K562 (cell line): ENCODE measurements around the gene RAB25. TPM values are rescaled to one million over a fixed set of nuclear protein-coding genes. Genes with fewer than 3 reads are reported as not detected.
"Not testable (repeated sequence)": the region's sequence is repeated elsewhere in the genome, so short reads cannot be mapped to it uniquely, and the experiment has no call there.

Experiments
- ATAC-seq: fragments of 200-7000 bp; cut with Tn5 transposase; 3 replicates; pipeline ENCODE4 v1.9.1; 2020; ENCODE audit warnings: moderate library complexity
- BruUV-seq: library from RNA; stranded (reverse); fragments of 400-500 nt; replicated peaks from 2 replicates; lab custom pipeline; 2021; lab: Mats Ljungman, UMichigan
- CTCF ChIA-PET: fragments of 300-600 bp; formaldehyde crosslinking; extraction: SDS; loops from one replicate; lab custom pipeline; 2021; ENCODE audit warnings: low intra/inter-chr PET ratio; lab: Yijun Ruan, JAX
- POLR2A ChIA-PET: fragments of 300-600, 350-650 bp; sonication (Branson Sonifier 250); formaldehyde crosslinking; extraction: SDS; loops from one replicate; lab custom pipeline; 2021; ENCODE audit warnings: antibody characterized with exemption, inconsistent platforms; lab: Yijun Ruan, JAX
- DNase-seq, 4 experiments: peaks; one replicate each; pipeline versions ENCODE4 v3.0.0 to v3.0.0-alpha.2; 2011 to 2018; ENCODE audit warnings: low spot score in 3 of 4, mixed read lengths in 3 of 4; ENCODE audit errors: extremely low read depth in 1 of 4
- FAIRE-seq: peaks from 2 replicates; lab custom pipeline; 2011; peaks lifted over from hg19 to GRCh38; lab: Jason Lieb, UNC
- H2AFZ ChIP-seq: 2 replicates; pipeline ENCODE4 v1.6.0; 2011; ENCODE audit warnings: low read depth, low read length, control low read depth, inconsistent platforms
- H3K27ac ChIP-seq: fragments of 200-600 bp; 3 replicates; pipeline ENCODE4 v1.8.0; 2011; ENCODE audit warnings: low read depth, mild to moderate bottlenecking, control low read depth, inconsistent platforms, low read length, moderate library complexity, mixed read lengths; ENCODE audit errors: extremely low read depth
- H3K27me3 ChIP-seq, 2 experiments: fragments of 300-600 bp in 1 of 2; 2 replicates in 1 of 2; 3 replicates in 1 of 2; pipeline versions ENCODE4 v1.6.0 to v1.8.0; 2011; ENCODE audit warnings: inconsistent platforms in 2 of 2, low read length in 2 of 2, mild to moderate bottlenecking in 1 of 2, mixed read lengths in 1 of 2, moderate library complexity in 1 of 2; ENCODE audit not compliant: control insufficient read depth in 2 of 2, insufficient read depth in 2 of 2
- H3K36me3 ChIP-seq: fragments of 300-600 bp; 3 replicates; pipeline ENCODE4 v1.8.0; 2011; ENCODE audit warnings: mild to moderate bottlenecking, low read length, inconsistent platforms; ENCODE audit not compliant: control insufficient read depth, insufficient read depth
- H3K4me1 ChIP-seq, 2 experiments: fragments of 200-600 bp in 1 of 2; replicated peaks in 1 of 2; 2 replicates in 1 of 2; 3 replicates in 1 of 2; pipeline versions ENCODE4 v1.5.1 to v1.8.0; 2011; ENCODE audit warnings: inconsistent platforms in 2 of 2, low read length in 2 of 2, mild to moderate bottlenecking in 1 of 2, mixed read lengths in 1 of 2, moderate library complexity in 1 of 2; ENCODE audit not compliant: control insufficient read depth in 2 of 2, insufficient read depth in 2 of 2
- H3K4me2 ChIP-seq: 2 replicates; pipeline ENCODE4 v1.6.1; 2011; ENCODE audit warnings: low read length, control low read depth, inconsistent platforms, mixed read lengths; ENCODE audit not compliant: insufficient read depth
- H3K4me3 ChIP-seq: fragments of 200-600 bp; sonication (generic), shearing (Covaris generic); 2 replicates; pipeline ENCODE4 v1.5.1; 2016; ENCODE audit warnings: control low read depth, inconsistent platforms
- H3K79me2 ChIP-seq: fragments of 200-600 bp; 3 replicates; pipeline ENCODE4 v1.8.0; 2011; ENCODE audit warnings: low read length, inconsistent platforms; ENCODE audit not compliant: control insufficient read depth, insufficient read depth
- H3K9ac ChIP-seq, 2 experiments: 2 replicates each; pipeline versions ENCODE4 v1.6.0 to v1.6.1; 2011; ENCODE audit warnings: low read depth in 2 of 2, low read length in 2 of 2, control low read depth in 1 of 2, inconsistent platforms in 1 of 2, mild to moderate bottlenecking in 1 of 2, mixed read lengths in 1 of 2; ENCODE audit not compliant: insufficient read depth in 1 of 2
- H3K9me1 ChIP-seq: one replicate; pipeline ENCODE4 v1.6.0; 2011; ENCODE audit warnings: inconsistent platforms, mild to moderate bottlenecking, low read length, moderate library complexity; ENCODE audit not compliant: control insufficient read depth, insufficient read depth
- H3K9me3 ChIP-seq: replicated peaks from 2 replicates; pipeline ENCODE4 v1.5.1; 2011; ENCODE audit warnings: low read depth, low read length, inconsistent platforms; ENCODE audit not compliant: control insufficient read depth, insufficient read depth
- H4K20me1 ChIP-seq: replicated peaks from 2 replicates; pipeline ENCODE4 v1.6.1; 2011; ENCODE audit warnings: low read length, inconsistent platforms, mixed read lengths; ENCODE audit not compliant: control insufficient read depth, insufficient read depth
- KDM2B ChIP-seq: fragments of 250-450 bp; sonication (Bioruptor Pico); IDR thresholded peaks from 2 replicates; pipeline ENCODE4 v1.8.0; 2021; ENCODE audit warnings: mild to moderate bottlenecking, moderate library complexity
- ZNF121 ChIP-seq: sonication (generic); formaldehyde crosslinking; conservative IDR thresholded peaks from 2 replicates; pipeline ENCODE4 v1.8.0; 2022; ENCODE audit warnings: missing genetic modification reagents
- WGBS: fragments of 100-300 bp; shearing (Covaris generic); methylation state at CpG from one replicate; pipeline ENCODE4 v1.1.6; 2016; ENCODE audit warnings: low coverage, mixed read lengths; ENCODE audit not compliant: insufficient coverage; ENCODE audit errors: missing lambda C conversion rate; 5-methylcytosine and 5-hydroxymethylcytosine counted together
- in situ Hi-C: fragments of 300-500 bp; cut with MboI; formaldehyde crosslinking; loops from 4 replicates; pipeline ENCODE4 v1.15.0; 2018; ENCODE audit warnings: inconsistent platforms, mixed read lengths
- intact Hi-C: fragments of 100-400 bp; cut with micrococcal nuclease; formaldehyde crosslinking; loops from 2 replicates; pipeline ENCODE4 v1.14.2; 2022
- polyA plus RNA-seq, 8 experiments: library from polyadenylated mRNA; depleted of rRNA in 4 of 8; stranded (reverse) in 5 of 8; unstranded in 3 of 8; fragments of >200 nt; fragmentation: Nextera tagmentation in 2 of 8; fragmentation: Illumina TruSeq in 1 of 8; extraction: Ambion mirVana in 2 of 8; extraction: Trizol in 1 of 8; gene quantifications; 2 replicates each; pipeline versions ENCODE4 v1.2.1 to v1.2.3, GENCODE V29; 2011 to 2014; ENCODE audit warnings: inconsistent platforms in 1 of 8, missing spikeins in 1 of 8
- total RNA-seq, 7 experiments: library from RNA; depleted of rRNA in 6 of 7; stranded (reverse); fragments of >200 nt in 6 of 7; fragmentation: Illumina TruSeq in 2 of 7; extraction: Trizol in 2 of 7; gene quantifications; 2 replicates each; pipeline versions ENCODE4 v1.2.1 to v1.2.3, GENCODE V29; 2011 to 2021; ENCODE audit warnings: low replicate concordance in 1 of 7
- TF ChIP-seq, protein P1 (sequence below): sonication (generic); formaldehyde crosslinking; IDR thresholded peaks from 2 replicates; pipeline ENCODE4 v1.9.0; 2022; ENCODE audit warnings: mild to moderate bottlenecking, missing genetic modification reagents
- TF ChIP-seq, protein P2 (sequence below): fragments of 450-650 bp; formaldehyde crosslinking; IDR thresholded peaks from 2 replicates; pipeline ENCODE4 v1.4.0; 2020; ENCODE audit warnings: mild to moderate bottlenecking, moderate library complexity

Gene RAB25
- total and polyA plus RNA-seq, 9 of the 15 experiments (the other 6 are each of a cell fraction or from before 2014, with no cell fraction given) = 0.10 to 0.27 (median 0.13) TPM; not detected in 6

DNA sequence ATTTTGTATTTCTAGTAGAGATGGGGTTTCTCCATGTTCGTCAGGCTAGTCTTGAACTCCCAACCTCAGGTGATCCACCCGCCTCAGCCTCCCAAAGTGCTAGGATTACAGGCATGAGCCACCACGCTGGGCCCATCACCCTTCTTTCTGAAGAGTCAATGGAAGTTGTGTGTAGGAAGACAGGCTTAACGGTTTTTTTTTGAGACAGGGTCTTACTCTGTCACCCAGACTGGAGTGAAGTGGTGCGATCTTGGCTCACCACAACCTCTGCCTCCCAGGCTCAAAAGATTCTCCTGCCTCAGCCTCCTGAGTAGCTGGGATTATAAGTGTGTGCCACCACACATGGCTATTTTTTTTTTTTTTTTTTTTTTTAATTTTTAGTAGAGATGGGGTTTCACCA lies 55.8 kb downstream of the RAB25 start:
- H3K4me1 ChIP-seq = peaks cover 48 to 65% of the 10 kb centered on the region in 2 experiments
- peak overlapping the region; percentile 73 for H3K4me3 ChIP-seq
- not testable (repeated sequence) for DNase-seq, ATAC-seq
- H4K20me1 ChIP-seq = peaks cover 18% of the 10 kb centered on the region
- WGBS = 7% methylated on average over 5 of the region's 5 CpGs
- TF ChIP-seq, protein P1, sequence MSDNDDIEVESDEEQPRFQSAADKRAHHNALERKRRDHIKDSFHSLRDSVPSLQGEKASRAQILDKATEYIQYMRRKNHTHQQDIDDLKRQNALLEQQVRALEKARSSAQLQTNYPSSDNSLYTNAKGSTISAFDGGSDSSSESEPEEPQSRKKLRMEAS (CRISPR knock-in tag) = peak; percentile 15; the same call in 1 of the 2 replicates
- TF ChIP-seq, all 486 proteins: peak for 1; not testable (repeated sequence) for 485
- BruUV-seq, H3K27me3 ChIP-seq, H3K9me3 ChIP-seq, in situ Hi-C loops, H2AFZ ChIP-seq, H3K9me1 ChIP-seq, intact Hi-C loops, FAIRE-seq: not testable (repeated sequence)
- Histone ChIP-seq H3K4me2 (peak overlapping the region; percentile 98), H3K27ac (peak overlapping the region; percentile 92), H3K36me3 (peaks cover 25% of the 10 kb centered on the region; the same call in 2 of the 3 replicates), H3K79me2 (peaks cover 71% of the 10 kb centered on the region), H3K9ac (peak overlapping the region; percentile 28 to 83; a peak in 3 of 4 replicates)
- CTCF ChIA-PET = interaction anchor here (0.7 kb wide), 2 partner anchors 26 to 39 kb away, joined by 3 read pairs; no protein-coding TSS in a partner anchor
- POLR2A ChIA-PET = interaction anchor here (0.6 to 8.5 kb wide), 5 partner anchors 11 to 166 kb away, joined by 3 to 164 read pairs (median 5); partner anchors contain the start of gene SMG5

DNA sequence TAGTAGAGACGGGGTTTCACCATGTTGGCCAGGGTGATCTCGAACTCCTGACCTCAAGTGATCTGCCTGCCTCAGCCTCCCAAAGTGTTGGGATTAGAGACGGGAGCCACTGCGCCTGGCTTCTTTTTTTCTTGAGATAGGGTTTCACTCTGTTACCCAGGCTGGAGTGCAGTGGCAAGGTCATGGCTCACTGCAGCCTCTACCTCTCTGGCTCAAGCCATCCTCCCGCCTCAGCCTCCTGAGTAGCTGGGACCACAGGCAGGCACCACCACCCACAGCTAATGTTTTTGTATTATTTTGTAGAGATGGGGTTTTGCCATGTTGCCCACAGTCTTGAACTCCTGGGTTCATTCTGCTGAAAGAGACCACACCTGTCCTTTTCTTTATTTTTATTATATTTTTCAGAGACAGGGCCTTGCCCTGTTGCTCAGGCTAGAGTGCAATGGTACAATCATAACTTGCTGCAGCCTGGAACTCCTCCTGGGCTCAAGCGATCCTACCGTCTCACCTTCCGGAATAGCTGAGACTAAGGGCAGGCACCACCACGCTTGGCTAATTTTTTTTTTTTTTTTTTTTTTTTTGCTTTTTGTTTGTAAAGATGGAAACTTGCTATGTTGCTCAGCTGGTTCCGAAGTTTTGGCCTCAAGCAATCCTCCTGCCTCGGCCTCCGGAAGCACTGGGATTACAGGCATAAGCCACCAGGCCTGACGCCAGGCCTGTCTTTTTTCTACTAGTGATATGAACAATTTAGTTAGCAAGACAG lies 56.6 kb downstream of the RAB25 start:
- TF ChIP-seq, protein P2, sequence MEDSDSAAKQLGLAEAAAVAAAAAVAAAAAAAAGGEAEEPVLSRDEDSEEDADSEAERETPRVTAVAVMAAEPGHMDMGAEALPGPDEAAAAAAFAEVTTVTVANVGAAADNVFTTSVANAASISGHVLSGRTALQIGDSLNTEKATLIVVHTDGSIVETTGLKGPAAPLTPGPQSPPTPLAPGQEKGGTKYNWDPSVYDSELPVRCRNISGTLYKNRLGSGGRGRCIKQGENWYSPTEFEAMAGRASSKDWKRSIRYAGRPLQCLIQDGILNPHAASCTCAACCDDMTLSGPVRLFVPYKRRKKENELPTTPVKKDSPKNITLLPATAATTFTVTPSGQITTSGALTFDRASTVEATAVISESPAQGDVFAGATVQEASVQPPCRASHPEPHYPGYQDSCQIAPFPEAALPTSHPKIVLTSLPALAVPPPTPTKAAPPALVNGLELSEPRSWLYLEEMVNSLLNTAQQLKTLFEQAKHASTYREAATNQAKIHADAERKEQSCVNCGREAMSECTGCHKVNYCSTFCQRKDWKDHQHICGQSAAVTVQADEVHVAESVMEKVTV = no peak
- TF ChIP-seq KDM2B (CRISPR knock-in tag) (no peak), ZNF121 (0 out of 2 replicates have a peak, but pooled peaks have one; percentile 2)
- TF ChIP-seq, all 486 proteins: peak for 1

More for the DNA sequence above, 56.6 kb downstream of the RAB25 start:
- Histone ChIP-seq H3K36me3 (peaks cover 25% of the 10 kb centered on the region; the same call in 2 of the 3 replicates), H3K27me3 (no peaks in the 10 kb centered on the region), H3K9ac (peak overlapping the region; percentile 81 to 83), H3K9me3 (no peaks in the 10 kb centered on the region), H2AFZ (no peak overlapping the region), H3K4me2 (peak overlapping the region; percentile 67), H3K27ac (peak overlapping the region; percentile 22; the same call in 2 of the 3 replicates), H3K9me1 (no peaks in the 10 kb centered on the region), H4K20me1 (peaks cover 20% of the 10 kb centered on the region), H3K4me3 (peak overlapping the region; percentile 24), H3K79me2 (peaks cover 80% of the 10 kb centered on the region), H3K4me1 (peaks cover 51 to 70% of the 10 kb centered on the region in 2 experiments)
- ChIA-PET POLR2A (interaction anchor here (0.6 to 8.5 kb wide), 5 partner anchors 11 to 560 kb away, joined by 3 to 164 read pairs (median 3); partner anchors contain the start of genes NES and SMG5), CTCF (interaction anchor here (0.7 kb wide), 1 partner anchor 27 kb away, joined by 3 read pairs; no protein-coding TSS in a partner anchor)
- FAIRE-seq = no peak
- intact Hi-C loops (no loop called here), in situ Hi-C loops (no loop called here)
- 53% methylated on average over 13 of the region's 13 CpGs for WGBS
- ATAC-seq = no peak
- DNase-seq = no peak
- no TSS peak for BruUV-seq
